Measurements from ENCODE around the gene RIPK4. TPM values are rescaled to one million over a fixed set of nuclear protein-coding genes. Genes with fewer than 3 reads are reported as not detected.

Gene RIPK4
- total and polyA plus RNA-seq, 8 donors = 5.8 to 10.5 (median 8.5) TPM

- ATAC-seq (no peak), DNase-seq (no peak)
- H3K27me3 ChIP-seq = peaks cover 6 to 64% of the 10 kb centered on the region in 2 donors
- H3K36me3 ChIP-seq = no peaks in the 10 kb centered on the region
- no peaks in the 10 kb centered on the region for H3K9me3 ChIP-seq
- H3K27ac ChIP-seq = no peak overlapping the region
- H3K4me1 ChIP-seq = no peaks in the 10 kb centered on the region
- intact Hi-C loops (cut with DNase I) = no loop called here
- no peak for TF ChIP-seq CTCF (IDR thresholded peaks at IDR 0.05)
- no peak overlapping the region for H3K4me3 ChIP-seq
These were observed 56.7 kb downstream of the RIPK4 start for GRCh38 chr21:41709965-41710822.

- intact Hi-C loops (cut with DNase I) = no loop called here
- ATAC-seq (no peak), DNase-seq (no peak)
- Histone ChIP-seq H3K4me1 (no peaks in the 10 kb centered on the region), H3K4me3 (no peak overlapping the region), H3K36me3 (no peaks in the 10 kb centered on the region), H3K27ac (no peak overlapping the region), H3K9me3 (no peaks in the 10 kb centered on the region), H3K27me3 (peaks cover 6 to 58% of the 10 kb centered on the region in 2 donors)
- no peak for TF ChIP-seq CTCF (IDR thresholded peaks at IDR 0.05)
These were observed 57.7 kb downstream of the RIPK4 start for GRCh38 chr21:41709166-41709565.

- peak overlapping the region in 1 of 2 donors; percentile 3 for H3K27ac ChIP-seq
- no peak for ATAC-seq
- H3K9me3 ChIP-seq = no peaks in the 10 kb centered on the region
- H3K27me3 ChIP-seq = peaks cover 0 to 46% of the 10 kb centered on the region in 2 donors
- no peak for TF ChIP-seq CTCF (IDR thresholded peaks at IDR 0.05)
- no peak overlapping the region for H3K4me3 ChIP-seq
- intact Hi-C loops (cut with DNase I) = no loop called here
- H3K4me1 ChIP-seq = no peaks in the 10 kb centered on the region
- DNase-seq = no peak
- H3K36me3 ChIP-seq = no peaks in the 10 kb centered on the region
These were observed 58.9 kb downstream of the RIPK4 start for GRCh38 chr21:41707960-41708330.

- Histone ChIP-seq H3K4me3 (no peak overlapping the region), H3K4me1 (no peaks in the 10 kb centered on the region), H3K27ac (peak overlapping the region in 1 of 2 donors; percentile 3), H3K9me3 (no peaks in the 10 kb centered on the region), H3K36me3 (no peaks in the 10 kb centered on the region), H3K27me3 (peaks cover 0 to 40% of the 10 kb centered on the region in 2 donors)
- TF ChIP-seq CTCF (IDR thresholded peaks at IDR 0.05) = no peak
- peak; percentile 79 for ATAC-seq
- intact Hi-C loops (cut with DNase I) = no loop called here
- DNase-seq = no peak
These were observed 59.5 kb downstream of the RIPK4 start for GRCh38 chr21:41707231-41707959.

GRCh38 chr21:41706678-41707077 lies 60.2 kb downstream of the RIPK4 start:
- ATAC-seq (peak; percentile 72), DNase-seq (no peak)
- TF ChIP-seq CTCF (IDR thresholded peaks at IDR 0.05) = no peak
- intact Hi-C loops (cut with DNase I) = no loop called here
- Histone ChIP-seq H3K36me3 (no peaks in the 10 kb centered on the region), H3K4me1 (no peaks in the 10 kb centered on the region), H3K4me3 (no peak overlapping the region), H3K9me3 (no peaks in the 10 kb centered on the region), H3K27ac (no peak overlapping the region), H3K27me3 (peaks cover 0 to 33% of the 10 kb centered on the region in 2 donors)
